HCT116 (cell line): Measurements from ENCODE around the gene BTBD16. TPM values are rescaled to one million over a fixed set of nuclear protein-coding genes. Genes with fewer than 3 reads are reported as not detected.
A peak's percentile ranks its signal among the peaks of the same experiment; 100 is the strongest.

Experiments
- ATAC-seq: fragments of 200-7000 bp; cut with Tn5 transposase; 2 replicates; pipeline ENCODE4 v1.9.1; 2020; ENCODE audit warnings: mild to moderate bottlenecking, moderate library complexity
- BruUV-seq: library from RNA; stranded (reverse); fragments of 400-500 nt; replicated peaks from 2 replicates; lab custom pipeline; 2021; lab: Mats Ljungman, UMichigan
- CTCF ChIA-PET: fragments of 300-600 bp; sonication (Branson Sonifier 250); formaldehyde crosslinking; loops from one replicate; lab custom pipeline; 2021; ENCODE audit warnings: antibody characterized with exemption; lab: Charles Lee
- POLR2A ChIA-PET: fragments of 300-600, 350-600 bp; sonication (Branson Sonifier 250); formaldehyde crosslinking; loops from one replicate; lab custom pipeline; 2021; ENCODE audit warnings: antibody characterized with exemption; lab: Charles Lee
- RAD21 ChIA-PET, 2 experiments: fragments of 300-600 bp; sonication (Branson Sonifier 250); formaldehyde crosslinking; loops; one replicate each; lab custom pipeline; 2023; ENCODE audit warnings: low total read pairs in 2 of 2; ENCODE audit not compliant: uncharacterized antibody in 2 of 2, unreplicated experiment in 2 of 2, low non-redundant PET in 1 of 2; lab: Charles Lee
- DNase-seq: peaks from one replicate; pipeline ENCODE4 v3.0.0-alpha.2; 2010; ENCODE audit warnings: low read depth, low spot score
- H2AFZ ChIP-seq: fragments of 200-600 bp; shearing (Covaris generic), sonication (generic); 2 replicates; pipeline ENCODE4 v1.6.1; 2017; ENCODE audit warnings: low read depth, mixed run types, mixed read lengths, antibody characterized with exemption, low read length; ENCODE audit not compliant: poor library complexity, severe bottlenecking
- H3K27ac ChIP-seq: 2 replicates; pipeline ENCODE4 v1.5.1; 2012; ENCODE audit warnings: low read depth, low read length
- H3K27me3 ChIP-seq: fragments of 200-600 bp; sonication (generic); 2 replicates; pipeline ENCODE4 v1.6.1; 2016; ENCODE audit warnings: mixed run types, low read length, mixed read lengths; ENCODE audit not compliant: insufficient read depth
- H3K36me3 ChIP-seq, 2 experiments: fragments of 200-500 bp in 1 of 2; fragments of 200-600 bp in 1 of 2; sonication (Bioruptor generic) in 1 of 2; sonication (generic) in 1 of 2; 2 replicates each; pipeline versions ENCODE4 v1.5.1 to v1.6.1; 2014 to 2016; ENCODE audit warnings: low read length in 2 of 2, inconsistent platforms in 1 of 2, mixed read lengths in 1 of 2, mixed run types in 1 of 2; ENCODE audit not compliant: insufficient read depth in 2 of 2, control insufficient read depth in 1 of 2
- H3K4me1 ChIP-seq, 2 experiments: fragments of 200-600 bp in 1 of 2; sonication (generic) in 1 of 2; 2 replicates each; pipeline versions ENCODE4 v1.5.1 to v1.6.1; 2012 to 2017; ENCODE audit warnings: low read length in 2 of 2, inconsistent platforms in 1 of 2, mild to moderate bottlenecking in 1 of 2, mixed read lengths in 1 of 2, mixed run types in 1 of 2, moderate library complexity in 1 of 2; ENCODE audit not compliant: insufficient read depth in 2 of 2, control insufficient read depth in 1 of 2
- H3K4me2 ChIP-seq: fragments of 200-600 bp; sonication (generic); 2 replicates; pipeline ENCODE4 v1.6.1; 2017; ENCODE audit warnings: mixed run types, low read length, mixed read lengths
- H3K4me3 ChIP-seq, 2 experiments: fragments of 200-600 bp in 1 of 2; sonication (generic) in 1 of 2; replicated peaks in 1 of 2; 2 replicates each; pipeline ENCODE4 v1.5.1; 2011 to 2016; ENCODE audit warnings: low read length in 2 of 2, control low read depth in 1 of 2, low read depth in 1 of 2, mild to moderate bottlenecking in 1 of 2, mixed read lengths in 1 of 2, mixed run types in 1 of 2
- H3K79me2 ChIP-seq: fragments of 200-600 bp; sonication (generic); 2 replicates; pipeline ENCODE4 v1.6.1; 2017; ENCODE audit warnings: mild to moderate bottlenecking, mixed run types, low read length, moderate library complexity, mixed read lengths; ENCODE audit not compliant: insufficient read depth
- H3K9ac ChIP-seq: fragments of 200-600 bp; sonication (generic); 2 replicates; pipeline ENCODE4 v1.6.1; 2016; ENCODE audit warnings: low read length, mixed read lengths
- H3K9me2 ChIP-seq: fragments of 200-600 bp; sonication (generic), shearing (Covaris generic); 2 replicates; pipeline ENCODE4 v1.6.1; 2017; ENCODE audit warnings: mixed run types, mild to moderate bottlenecking, moderate library complexity; ENCODE audit not compliant: insufficient read depth
- H3K9me3 ChIP-seq, 2 experiments: fragments of 200-500 bp in 1 of 2; fragments of 200-600 bp in 1 of 2; sonication (Bioruptor generic) in 1 of 2; sonication (generic) in 1 of 2; 2 replicates each; pipeline ENCODE4 v1.6.1; 2014 to 2017; ENCODE audit warnings: low read length in 2 of 2, mixed read lengths in 2 of 2, inconsistent platforms in 1 of 2, low read depth in 1 of 2, mild to moderate bottlenecking in 1 of 2, mixed run types in 1 of 2, moderate library complexity in 1 of 2; ENCODE audit not compliant: control insufficient read depth in 1 of 2, insufficient read depth in 1 of 2
- H4K20me1 ChIP-seq: fragments of 200-600 bp; sonication (generic), shearing (Covaris generic); 2 replicates; pipeline ENCODE4 v1.6.1; 2017; ENCODE audit warnings: mixed run types, mild to moderate bottlenecking, moderate library complexity; ENCODE audit not compliant: insufficient read depth
- EGR1 ChIP-seq: IDR thresholded peaks from 2 replicates; pipeline ENCODE4 v1.6.1; 2012; ENCODE audit warnings: low read depth
- EZH2 ChIP-seq: fragments of 200-600 bp; sonication (generic); IDR thresholded peaks from 2 replicates; pipeline ENCODE4 v1.6.1; 2017; ENCODE audit warnings: antibody characterized with exemption, mixed run types
- EZH2phosphoT487 ChIP-seq: fragments of 200-600 bp; IDR thresholded peaks from 2 replicates; pipeline ENCODE4 v1.6.1; 2018; ENCODE audit warnings: antibody characterized with exemption, borderline replicate concordance
- FOSL1 ChIP-seq: IDR thresholded peaks from 2 replicates; pipeline ENCODE4 v1.6.1; 2012; ENCODE audit warnings: low read depth
- JUND ChIP-seq: IDR thresholded peaks from 2 replicates; pipeline ENCODE4 v1.6.1; 2012
- POLR2AphosphoS5 ChIP-seq: IDR thresholded peaks from 2 replicates; pipeline ENCODE4 v1.6.1; 2011; ENCODE audit warnings: mild to moderate bottlenecking, low read depth, low read length, moderate library complexity
- RAD21 ChIP-seq: IDR thresholded peaks from 2 replicates; pipeline ENCODE4 v1.6.1; 2012; ENCODE audit warnings: low read depth, mild to moderate bottlenecking
- SIN3A ChIP-seq: IDR thresholded peaks from 2 replicates; pipeline ENCODE4 v1.6.1; 2012; ENCODE audit warnings: low read depth
- SP1 ChIP-seq: IDR thresholded peaks from 2 replicates; pipeline ENCODE4 v1.6.1; 2012; ENCODE audit warnings: low read depth
- TCF7L2 ChIP-seq: IDR thresholded peaks from 2 replicates; pipeline ENCODE4 v1.7.0; 2011; ENCODE audit warnings: borderline replicate concordance, inconsistent platforms; ENCODE audit not compliant: insufficient read depth, insufficient read length; ENCODE audit errors: extremely low read depth
- ZFX ChIP-seq: fragments of 450-650 bp; IDR thresholded peaks from 2 replicates; pipeline ENCODE4 v1.6.1; 2017
- ZNF274 ChIP-seq: fragments of 200-500 bp; sonication (Bioruptor generic); IDR thresholded peaks from 2 replicates; pipeline ENCODE4 v1.6.1; 2014; ENCODE audit warnings: mild to moderate bottlenecking, low read depth, low read length, inconsistent platforms
- intact Hi-C: fragments of 100-400 bp; cut with micrococcal nuclease; formaldehyde crosslinking; loops from 2 replicates; pipeline ENCODE4 v1.10.0; 2022
- total RNA-seq: library from RNA; stranded (reverse); gene quantifications from one replicate; pipeline ENCODE4 v1.2.1, GENCODE V29; 2021; ENCODE audit not compliant: unreplicated experiment
- TF ChIP-seq, protein P1 (sequence below): IDR thresholded peaks from 2 replicates; pipeline ENCODE4 v1.6.1; 2012
- TF ChIP-seq, protein P2 (sequence below): IDR thresholded peaks from 2 replicates; pipeline ENCODE4 v1.6.1; 2011; ENCODE audit warnings: mild to moderate bottlenecking, low read length, moderate library complexity; ENCODE audit not compliant: insufficient replicate concordance; ENCODE audit errors: extremely low read depth

The BTBD16 gene
- total RNA-seq, 1 experiment from 2014 or later, result 0.27 TPM

GRCh38 chr10:122374859-122375678 lies 104.0 kb downstream of the BTBD16 start:
- ChIA-PET POLR2A (interaction anchor here (0.9 to 1.9 kb wide), 2 partner anchors 18 to 67 kb away, joined by 3 to 12 read pairs; no protein-coding TSS in a partner anchor), RAD21 (interaction anchor here in 1 of 2 experiments (0.6 to 1.4 kb wide), 2 partner anchors 23 to 76 kb away, joined by 3 read pairs; no protein-coding TSS in a partner anchor), CTCF (interaction anchor here (0.9 to 2.0 kb wide), 6 partner anchors 12 to 191 kb away, joined by 4 to 7 read pairs (median 6); no protein-coding TSS in a partner anchor)
- Histone ChIP-seq H3K27me3 (no peaks in the 10 kb centered on the region), H3K9ac (peak overlapping the region; percentile 76), H3K4me2 (peak overlapping the region; percentile 97), H2AFZ (peak overlapping the region; percentile 47), H3K27ac (peak overlapping the region; percentile 87), H3K36me3 (no peaks in the 10 kb centered on the region), H3K9me3 (no peaks in the 10 kb centered on the region), H3K4me3 (peak overlapping the region; percentile 74 to 75), H3K4me1 (peaks cover 7 to 16% of the 10 kb centered on the region in 2 experiments), H3K79me2 (peaks cover 40% of the 10 kb centered on the region), H4K20me1 (no peaks in the 10 kb centered on the region; the same call in 1 of the 2 replicates), H3K9me2 (no peaks in the 10 kb centered on the region)
- DNase-seq, result peak; percentile 28
- TF ChIP-seq SP1, result no peak
- no peak for TF ChIP-seq FOSL1
- no peak for TF ChIP-seq JUND
- TF ChIP-seq, protein P1, sequence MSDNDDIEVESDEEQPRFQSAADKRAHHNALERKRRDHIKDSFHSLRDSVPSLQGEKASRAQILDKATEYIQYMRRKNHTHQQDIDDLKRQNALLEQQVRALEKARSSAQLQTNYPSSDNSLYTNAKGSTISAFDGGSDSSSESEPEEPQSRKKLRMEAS, result peak; percentile 70; the same call in 1 of the 2 replicates
- TF ChIP-seq EZH2phosphoT487, result no peak
- TF ChIP-seq ZFX, result peak; percentile 92
- no peak for TF ChIP-seq ZNF274
- peak; percentile 20 for TF ChIP-seq TCF7L2
- no peak for TF ChIP-seq EZH2
- TF ChIP-seq POLR2AphosphoS5, result peak; percentile 57; the same call in 1 of the 2 replicates
- TF ChIP-seq SIN3A, result peak; percentile 8; the same call in 1 of the 2 replicates
- TF ChIP-seq, protein P2, sequence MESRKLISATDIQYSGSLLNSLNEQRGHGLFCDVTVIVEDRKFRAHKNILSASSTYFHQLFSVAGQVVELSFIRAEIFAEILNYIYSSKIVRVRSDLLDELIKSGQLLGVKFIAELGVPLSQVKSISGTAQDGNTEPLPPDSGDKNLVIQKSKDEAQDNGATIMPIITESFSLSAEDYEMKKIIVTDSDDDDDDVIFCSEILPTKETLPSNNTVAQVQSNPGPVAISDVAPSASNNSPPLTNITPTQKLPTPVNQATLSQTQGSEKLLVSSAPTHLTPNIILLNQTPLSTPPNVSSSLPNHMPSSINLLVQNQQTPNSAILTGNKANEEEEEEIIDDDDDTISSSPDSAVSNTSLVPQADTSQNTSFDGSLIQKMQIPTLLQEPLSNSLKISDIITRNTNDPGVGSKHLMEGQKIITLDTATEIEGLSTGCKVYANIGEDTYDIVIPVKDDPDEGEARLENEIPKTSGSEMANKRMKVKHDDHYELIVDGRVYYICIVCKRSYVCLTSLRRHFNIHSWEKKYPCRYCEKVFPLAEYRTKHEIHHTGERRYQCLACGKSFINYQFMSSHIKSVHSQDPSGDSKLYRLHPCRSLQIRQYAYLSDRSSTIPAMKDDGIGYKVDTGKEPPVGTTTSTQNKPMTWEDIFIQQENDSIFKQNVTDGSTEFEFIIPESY, result no peak
- no peak for TF ChIP-seq RAD21
- no peak for TF ChIP-seq EGR1
- ATAC-seq, result peak; percentile 59
- intact Hi-C loops, result loop anchor here (1.0 kb wide), 1 partner anchor 67 kb away; no protein-coding TSS in a partner anchor
- no TSS peak for BruUV-seq
